ENCODE results near the gene F2RL3.

F2RL3 gene

GRCh38 chr19:16888629-16889365 lies at the start of gene F2RL3:
TSS of gene F2RL3 (plus strand) at chr19:16888999. CDS start at chr19:16889190, 191 bp downstream.
- Mint-ChIP-seq H3K4me3 (peak within 1 kb of the TSS; percentile 69), H3K36me3 (ENCODE audit: low read depth) (no peaks in the 10 kb centered on the region), H3K27ac (peak within 1 kb of the TSS; percentile 63), H3K27me3 (ENCODE audit: low read depth) (peaks cover 8% of the 10 kb centered on the region), H3K4me1 (ENCODE audit: low read depth) (peaks cover 10% of the 10 kb centered on the region), H3K9me3 (no peaks in the 10 kb centered on the region)
- DNase-seq (ENCODE audit: low spot score): no peak

- Mint-ChIP-seq H3K4me3 (no peak overlapping the region), H3K4me1 (ENCODE audit: low read depth) (no peaks in the 10 kb centered on the region)
These were observed 47.3 kb upstream of the F2RL3 start for GRCh38 chr19:16841391-16841926.

GRCh38 chr19:16846901-16847300 lies 41.9 kb upstream of the F2RL3 start:
- Mint-ChIP-seq H3K4me3 (no peak overlapping the region), H3K27ac (no peak overlapping the region), H3K36me3 (ENCODE audit: low read depth) (peaks cover 12% of the 10 kb centered on the region), H3K9me3 (no peaks in the 10 kb centered on the region), H3K4me1 (ENCODE audit: low read depth) (no peaks in the 10 kb centered on the region), H3K27me3 (ENCODE audit: low read depth) (no peaks in the 10 kb centered on the region)
- no peak for DNase-seq (ENCODE audit: low spot score)

More at GRCh38 chr19:16841391-16841926, 47.3 kb upstream of the F2RL3 start:
- DNase-seq (ENCODE audit: low spot score): no peak
- no peak overlapping the region for H3K27ac Mint-ChIP-seq
- H3K27me3 Mint-ChIP-seq (ENCODE audit: low read depth): no peaks in the 10 kb centered on the region
- H3K9me3 Mint-ChIP-seq: no peaks in the 10 kb centered on the region
- peaks cover 2% of the 10 kb centered on the region for H3K36me3 Mint-ChIP-seq (ENCODE audit: low read depth)

- Mint-ChIP-seq H3K36me3 (ENCODE audit: low read depth) (peaks cover 15% of the 10 kb centered on the region), H3K4me1 (ENCODE audit: low read depth) (no peaks in the 10 kb centered on the region), H3K9me3 (no peaks in the 10 kb centered on the region)
These were observed 41.4 kb upstream of the F2RL3 start for GRCh38 chr19:16847430-16847829.

GRCh38 chr19:16849168-16849567 lies 39.6 kb upstream of the F2RL3 start:
- no peak for DNase-seq (ENCODE audit: low spot score)
- Mint-ChIP-seq H3K4me1 (ENCODE audit: low read depth) (no peaks in the 10 kb centered on the region), H3K9me3 (no peaks in the 10 kb centered on the region), H3K27me3 (ENCODE audit: low read depth) (no peaks in the 10 kb centered on the region), H3K4me3 (no peak overlapping the region), H3K36me3 (ENCODE audit: low read depth) (peaks cover 15% of the 10 kb centered on the region), H3K27ac (no peak overlapping the region)

More at GRCh38 chr19:16847430-16847829, 41.4 kb upstream of the F2RL3 start:
- H3K27ac Mint-ChIP-seq: no peak overlapping the region
- no peaks in the 10 kb centered on the region for H3K27me3 Mint-ChIP-seq (ENCODE audit: low read depth)
- no peak overlapping the region for H3K4me3 Mint-ChIP-seq
- DNase-seq (ENCODE audit: low spot score): no peak

- Mint-ChIP-seq H3K36me3 (ENCODE audit: low read depth) (peaks cover 22% of the 10 kb centered on the region), H3K4me1 (ENCODE audit: low read depth) (no peaks in the 10 kb centered on the region), H3K4me3 (no peak overlapping the region), H3K27me3 (ENCODE audit: low read depth) (no peaks in the 10 kb centered on the region), H3K9me3 (no peaks in the 10 kb centered on the region), H3K27ac (no peak overlapping the region)
- DNase-seq (ENCODE audit: low spot score): no peak
These were observed 38.7 kb upstream of the F2RL3 start for GRCh38 chr19:16850133-16850532.

GRCh38 chr19:16851031-16851712 lies 37.6 kb upstream of the F2RL3 start:
- DNase-seq (ENCODE audit: low spot score): no peak
- Mint-ChIP-seq H3K27me3 (ENCODE audit: low read depth) (no peaks in the 10 kb centered on the region), H3K4me1 (ENCODE audit: low read depth) (no peaks in the 10 kb centered on the region), H3K4me3 (no peak overlapping the region), H3K9me3 (no peaks in the 10 kb centered on the region), H3K36me3 (ENCODE audit: low read depth) (peaks cover 22% of the 10 kb centered on the region), H3K27ac (no peak overlapping the region)

- no peaks in the 10 kb centered on the region for H3K4me1 Mint-ChIP-seq (ENCODE audit: low read depth)
- H3K27ac Mint-ChIP-seq: no peak overlapping the region
- DNase-seq (ENCODE audit: low spot score): no peak
- H3K27me3 Mint-ChIP-seq (ENCODE audit: low read depth): no peaks in the 10 kb centered on the region
- no peaks in the 10 kb centered on the region for H3K9me3 Mint-ChIP-seq
- no peak overlapping the region for H3K4me3 Mint-ChIP-seq
- peaks cover 21% of the 10 kb centered on the region for H3K36me3 Mint-ChIP-seq (ENCODE audit: low read depth)
These were observed 35.7 kb upstream of the F2RL3 start for GRCh38 chr19:16853066-16853465.

GRCh38 chr19:16856091-16856490 lies 32.7 kb upstream of the F2RL3 start:
- Mint-ChIP-seq H3K9me3 (no peaks in the 10 kb centered on the region), H3K27ac (no peak overlapping the region), H3K27me3 (ENCODE audit: low read depth) (no peaks in the 10 kb centered on the region), H3K4me1 (ENCODE audit: low read depth) (no peaks in the 10 kb centered on the region), H3K4me3 (no peak overlapping the region), H3K36me3 (ENCODE audit: low read depth) (peaks cover 15% of the 10 kb centered on the region)
- no peak for DNase-seq (ENCODE audit: low spot score)

GRCh38 chr19:16859626-16860025 lies 29.2 kb upstream of the F2RL3 start:
- no peak for DNase-seq (ENCODE audit: low spot score)
- Mint-ChIP-seq H3K27me3 (ENCODE audit: low read depth) (no peaks in the 10 kb centered on the region), H3K27ac (no peak overlapping the region), H3K36me3 (ENCODE audit: low read depth) (peaks cover 10% of the 10 kb centered on the region), H3K9me3 (no peaks in the 10 kb centered on the region), H3K4me3 (no peak overlapping the region), H3K4me1 (ENCODE audit: low read depth) (peaks cover 3% of the 10 kb centered on the region)

GRCh38 chr19:16860118-16860517 lies 28.7 kb upstream of the F2RL3 start:
- Mint-ChIP-seq H3K9me3 (no peaks in the 10 kb centered on the region), H3K36me3 (ENCODE audit: low read depth) (peaks cover 5% of the 10 kb centered on the region), H3K4me3 (no peak overlapping the region), H3K27ac (no peak overlapping the region), H3K27me3 (ENCODE audit: low read depth) (no peaks in the 10 kb centered on the region), H3K4me1 (ENCODE audit: low read depth) (peaks cover 3% of the 10 kb centered on the region)
- DNase-seq (ENCODE audit: low spot score): no peak

GRCh38 chr19:16861011-16861410 lies 27.8 kb upstream of the F2RL3 start:
- DNase-seq (ENCODE audit: low spot score): no peak
- H3K27me3 Mint-ChIP-seq (ENCODE audit: low read depth): no peaks in the 10 kb centered on the region
- H3K9me3 Mint-ChIP-seq: no peaks in the 10 kb centered on the region
- peaks cover 9% of the 10 kb centered on the region for H3K36me3 Mint-ChIP-seq (ENCODE audit: low read depth)
- no peak overlapping the region for H3K27ac Mint-ChIP-seq
- H3K4me1 Mint-ChIP-seq (ENCODE audit: low read depth): peaks cover 3% of the 10 kb centered on the region
- no peak overlapping the region for H3K4me3 Mint-ChIP-seq

- peaks cover 3% of the 10 kb centered on the region for H3K4me1 Mint-ChIP-seq (ENCODE audit: low read depth)
- H3K36me3 Mint-ChIP-seq (ENCODE audit: low read depth): peaks cover 12% of the 10 kb centered on the region
- no peak overlapping the region for H3K27ac Mint-ChIP-seq
- no peak overlapping the region for H3K4me3 Mint-ChIP-seq
- no peaks in the 10 kb centered on the region for H3K9me3 Mint-ChIP-seq
- no peak for DNase-seq (ENCODE audit: low spot score)
- H3K27me3 Mint-ChIP-seq (ENCODE audit: low read depth): no peaks in the 10 kb centered on the region
These were observed 27.0 kb upstream of the F2RL3 start for GRCh38 chr19:16861834-16862233.

- H3K4me3 Mint-ChIP-seq: no peak overlapping the region
- H3K4me1 Mint-ChIP-seq (ENCODE audit: low read depth): peaks cover 3% of the 10 kb centered on the region
- no peak overlapping the region for H3K27ac Mint-ChIP-seq
- H3K9me3 Mint-ChIP-seq: no peaks in the 10 kb centered on the region
- no peak for DNase-seq (ENCODE audit: low spot score)
- H3K36me3 Mint-ChIP-seq (ENCODE audit: low read depth): peaks cover 10% of the 10 kb centered on the region
- no peaks in the 10 kb centered on the region for H3K27me3 Mint-ChIP-seq (ENCODE audit: low read depth)
These were observed 25.9 kb upstream of the F2RL3 start for GRCh38 chr19:16862826-16863415.
